GM10248 (cell line): ENCODE data around the gene LIN7B.

Source experiments
- CTCF ChIA-PET: fragments of 300-600 bp; sonication (Branson Sonifier 250); formaldehyde crosslinking; extraction: SDS; loops from one replicate; lab custom pipeline; 2021; ENCODE audit warnings: antibody characterized with exemption; lab: Yijun Ruan, JAX
- POLR2A ChIA-PET: fragments of 350-650 bp; sonication (Branson Sonifier 250); formaldehyde crosslinking; extraction: SDS; loops from one replicate; lab custom pipeline; 2020; ENCODE audit warnings: antibody characterized with exemption; lab: Yijun Ruan, JAX
- DNase-seq: peaks from one replicate; pipeline ENCODE4 v3.0.0; 2012; ENCODE audit errors: extremely low spot score
- TF ChIP-seq, protein P1 (sequence below): IDR thresholded peaks from 2 replicates; pipeline ENCODE4 v1.5.1; 2012; ENCODE audit warnings: mild to moderate bottlenecking, low read depth; ENCODE audit errors: extremely low read depth, missing control alignments, control extremely low read depth

LIN7B gene

DNA sequence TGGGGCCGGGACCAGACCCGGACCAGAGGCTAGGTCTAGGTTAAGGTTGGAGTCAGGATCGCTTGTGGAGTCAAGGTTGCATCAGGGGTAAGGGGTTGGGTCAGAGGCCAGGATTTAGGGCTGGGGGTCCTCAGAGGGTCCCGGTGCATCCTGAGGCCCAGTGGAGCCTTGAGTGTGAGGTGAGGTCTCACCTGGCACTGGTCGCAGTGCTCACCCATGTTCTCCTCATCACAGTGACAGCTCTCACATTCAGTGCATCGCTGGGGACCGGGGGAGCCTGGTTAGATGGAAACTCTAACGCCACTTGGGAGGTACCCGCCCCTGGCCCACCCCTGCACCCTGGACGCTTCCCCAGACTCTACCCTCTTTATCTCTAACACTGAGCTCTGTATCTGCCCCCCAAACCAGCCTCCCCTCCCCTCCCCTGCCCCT is 38.0 kb downstream of the LIN7B start:
- DNase-seq: no peak
- TF ChIP-seq, protein P1, sequence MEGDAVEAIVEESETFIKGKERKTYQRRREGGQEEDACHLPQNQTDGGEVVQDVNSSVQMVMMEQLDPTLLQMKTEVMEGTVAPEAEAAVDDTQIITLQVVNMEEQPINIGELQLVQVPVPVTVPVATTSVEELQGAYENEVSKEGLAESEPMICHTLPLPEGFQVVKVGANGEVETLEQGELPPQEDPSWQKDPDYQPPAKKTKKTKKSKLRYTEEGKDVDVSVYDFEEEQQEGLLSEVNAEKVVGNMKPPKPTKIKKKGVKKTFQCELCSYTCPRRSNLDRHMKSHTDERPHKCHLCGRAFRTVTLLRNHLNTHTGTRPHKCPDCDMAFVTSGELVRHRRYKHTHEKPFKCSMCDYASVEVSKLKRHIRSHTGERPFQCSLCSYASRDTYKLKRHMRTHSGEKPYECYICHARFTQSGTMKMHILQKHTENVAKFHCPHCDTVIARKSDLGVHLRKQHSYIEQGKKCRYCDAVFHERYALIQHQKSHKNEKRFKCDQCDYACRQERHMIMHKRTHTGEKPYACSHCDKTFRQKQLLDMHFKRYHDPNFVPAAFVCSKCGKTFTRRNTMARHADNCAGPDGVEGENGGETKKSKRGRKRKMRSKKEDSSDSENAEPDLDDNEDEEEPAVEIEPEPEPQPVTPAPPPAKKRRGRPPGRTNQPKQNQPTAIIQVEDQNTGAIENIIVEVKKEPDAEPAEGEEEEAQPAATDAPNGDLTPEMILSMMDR: no peak
- POLR2A ChIA-PET: interaction anchor here (0.7 kb wide), 1 partner anchor 276 kb away, joined by 3 read pairs; no protein-coding TSS in a partner anchor
- CTCF ChIA-PET: interaction anchor here (1.3 kb wide), 1 partner anchor 54 kb away, joined by 5 read pairs; no protein-coding TSS in a partner anchor

DNA sequence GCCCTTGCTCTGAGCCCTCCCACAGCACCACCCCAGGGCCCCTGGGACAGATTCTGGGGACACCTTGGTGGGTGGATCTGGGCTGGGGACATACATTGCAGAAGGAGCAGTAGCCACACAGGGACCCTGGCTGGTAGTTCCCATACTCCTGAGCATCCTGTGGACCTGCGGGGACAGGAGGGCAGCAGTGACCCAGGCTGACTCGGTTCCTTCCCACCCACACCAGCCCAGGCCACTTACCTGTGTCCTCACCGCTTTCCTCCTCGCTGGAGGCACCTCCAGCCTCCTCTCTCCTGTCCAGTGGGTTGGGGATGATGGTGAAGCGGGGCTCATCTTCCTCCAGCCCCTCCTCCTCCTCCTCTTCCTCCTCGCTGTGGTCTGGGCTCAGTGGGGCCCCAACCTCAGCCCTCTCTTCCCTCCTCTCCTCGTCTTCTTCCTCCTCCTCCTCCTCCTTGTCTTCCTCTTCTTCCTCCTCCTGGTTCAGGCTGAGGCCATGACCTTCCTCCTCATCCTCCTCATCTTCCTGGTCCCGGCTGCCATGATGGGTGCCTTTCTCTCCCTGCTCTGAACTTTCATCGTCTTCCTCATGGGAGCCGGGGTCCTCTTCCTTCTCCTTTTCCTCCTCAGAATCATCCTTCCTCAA is 39.1 kb downstream of the LIN7B start:
- ChIA-PET CTCF (no interaction called here), POLR2A (no interaction called here)
- TF ChIP-seq, protein P1: no peak
- DNase-seq: no peak

DNA sequence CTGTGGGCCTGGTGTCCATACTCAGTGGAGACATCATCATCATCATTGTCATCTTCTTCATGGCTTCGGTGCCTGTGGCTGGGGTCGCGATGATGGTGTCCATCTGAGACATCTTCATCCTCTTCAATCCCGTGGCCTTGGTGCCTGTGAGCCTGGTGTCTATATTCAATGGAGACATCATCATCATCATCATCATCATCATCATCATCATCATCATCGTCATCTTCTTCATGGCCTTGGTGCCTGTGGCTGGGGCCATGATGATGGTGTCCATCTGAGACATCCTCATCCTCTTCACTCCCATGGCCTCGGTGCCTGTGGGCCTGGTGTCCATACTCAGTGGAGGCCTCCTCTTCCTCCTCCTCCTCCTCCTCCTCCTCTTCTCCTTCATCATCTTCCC is 40.1 kb downstream of the LIN7B start:
- DNase-seq: no peak
- TF ChIP-seq, protein P1: no peak
- CTCF ChIA-PET: no interaction called here
- POLR2A ChIA-PET: no interaction called here

DNA sequence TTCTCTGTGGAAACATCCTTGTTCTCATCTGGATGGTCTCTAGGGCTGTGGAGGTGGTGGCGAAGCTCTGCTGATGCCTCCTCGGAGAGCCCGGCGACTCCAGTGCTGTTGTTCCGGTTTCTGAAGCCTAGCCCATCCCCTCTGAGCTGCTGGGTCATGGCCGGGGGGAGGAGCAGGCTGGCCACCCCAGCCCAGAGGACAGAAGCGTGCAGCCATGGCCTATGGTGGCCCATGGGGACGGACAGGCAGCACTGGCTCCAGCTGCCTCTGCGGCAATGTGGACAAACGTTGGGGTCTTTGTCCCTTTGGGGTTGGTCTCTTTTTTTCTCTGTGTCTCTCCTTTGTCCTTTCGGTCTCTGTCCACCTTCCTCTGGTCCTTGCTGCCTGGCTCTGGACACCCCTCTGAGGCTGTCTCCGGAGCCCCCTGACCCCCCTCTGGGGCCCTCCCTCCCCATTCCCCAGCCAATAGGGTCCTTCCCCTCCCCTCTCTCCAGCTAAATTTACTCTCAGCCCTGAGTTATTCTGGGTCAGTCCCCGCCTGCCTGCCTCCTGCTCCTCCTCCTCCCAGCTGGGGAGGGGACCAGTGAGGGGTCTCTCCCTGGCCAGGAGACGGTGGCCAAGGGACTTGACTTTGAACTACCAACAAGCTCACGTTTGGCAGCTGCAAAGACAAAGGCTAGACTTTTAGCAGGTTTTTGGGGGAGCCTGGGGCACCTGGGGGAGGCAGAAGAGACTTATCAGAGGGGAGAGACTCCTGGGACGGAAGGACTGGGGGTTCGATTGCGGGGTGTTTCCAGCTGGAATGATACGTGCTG is 41.0 kb downstream of the LIN7B start, which contains the start of gene HRC:
HRC (minus strand) TSS at position 392 of the 815 bp plus-strand sequence; CDS start at position 233, 159 bp downstream.
- no peak for DNase-seq
- TF ChIP-seq, protein P1: no peak
- POLR2A ChIA-PET: interaction anchor here (0.6 kb wide), 1 partner anchor 370 kb away, joined by 9 read pairs; no protein-coding TSS in a partner anchor
- CTCF ChIA-PET: interaction anchor here (1.1 to 1.4 kb wide), 3 partner anchors 58 to 442 kb away, joined by 3 to 4 read pairs (median 3); no protein-coding TSS in a partner anchor

DNA sequence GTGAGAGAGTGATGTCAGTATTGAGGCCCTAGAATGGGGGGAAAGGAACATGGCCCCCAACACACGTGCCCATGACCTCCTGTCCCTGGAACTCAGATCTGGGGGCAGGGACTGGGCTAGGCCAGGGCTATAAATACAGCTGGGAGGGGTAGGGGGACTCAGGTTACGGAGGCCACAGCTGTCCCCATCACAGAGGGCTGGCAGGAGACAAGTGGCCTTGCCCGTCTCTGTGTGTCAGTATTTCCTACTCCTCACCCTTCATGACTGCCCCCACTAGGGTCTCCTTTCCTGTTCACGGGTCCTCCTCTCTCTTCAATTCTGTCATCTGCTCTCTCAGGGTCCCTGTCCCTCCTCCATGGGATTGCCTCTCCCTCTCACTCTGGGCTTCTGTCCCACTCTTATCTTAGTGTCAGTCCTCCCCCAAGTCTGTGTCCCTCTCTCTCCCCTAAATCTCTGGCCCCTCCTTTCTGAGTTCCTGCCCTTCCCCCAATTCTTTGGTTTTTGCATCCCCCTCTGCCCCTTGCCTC is 41.7 kb downstream of the LIN7B start:
- ChIA-PET POLR2A (interaction anchor here (0.6 kb wide), 1 partner anchor 370 kb away, joined by 9 read pairs; no protein-coding TSS in a partner anchor), CTCF (interaction anchor here (1.1 to 1.4 kb wide), 3 partner anchors 59 to 443 kb away, joined by 3 to 4 read pairs (median 3); no protein-coding TSS in a partner anchor)
- DNase-seq: no peak
- TF ChIP-seq, protein P1: no peak

DNA sequence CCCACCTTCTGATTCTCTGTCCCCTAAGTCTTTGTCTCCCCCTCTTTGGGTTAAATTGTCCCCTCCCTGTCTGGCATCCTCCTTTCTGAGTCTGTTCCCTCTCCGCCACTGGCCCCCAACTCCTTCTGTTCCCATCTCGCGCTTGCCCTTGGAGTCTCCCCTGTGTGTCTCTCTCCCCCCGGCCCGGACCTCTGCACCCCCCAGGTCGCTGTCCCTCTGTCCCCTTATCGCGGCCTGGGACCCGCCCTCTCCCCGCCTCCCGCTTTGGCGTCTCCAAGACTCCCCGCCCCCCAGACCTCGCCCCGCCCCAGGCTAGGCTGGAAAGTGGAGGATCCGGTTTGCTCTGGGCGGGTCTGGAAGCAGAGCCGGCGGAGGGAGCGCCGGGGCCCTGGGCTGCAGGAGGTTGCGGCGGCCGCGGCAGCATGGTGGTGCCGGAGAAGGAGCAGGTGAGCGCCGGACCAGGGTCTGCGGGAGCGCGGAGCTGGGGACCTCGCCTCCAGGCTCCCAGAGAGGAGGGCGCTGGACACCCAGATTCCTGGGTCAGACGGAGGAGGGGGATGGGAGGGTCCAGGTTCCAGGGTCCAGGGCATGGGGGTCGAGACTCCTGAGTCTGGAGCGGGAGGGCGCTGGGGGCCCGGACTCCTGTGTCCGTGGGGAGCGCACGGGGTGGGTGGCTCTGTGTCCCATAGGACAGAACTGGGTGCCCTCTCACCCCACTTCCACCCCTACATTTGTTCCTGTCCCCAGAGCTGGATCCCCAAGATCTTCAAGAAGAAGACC is 43.5 kb downstream of the LIN7B start, which contains the start of gene TRPM4:
TRPM4 (plus strand) TSS at position 348 of the 780 bp plus-strand sequence; CDS start at position 423, 75 bp downstream.
- CTCF ChIA-PET: no interaction called here
- no peak for DNase-seq
- TF ChIP-seq, protein P1: no peak
- POLR2A ChIA-PET: no interaction called here
